GM21447 (cell line): ENCODE data around the gene NOL4.
"Not testable (repeated sequence)": the region's sequence is repeated elsewhere in the genome, so short reads cannot be mapped to it uniquely, and the experiment has no call there.

Source experiments
- ATAC-seq: cut with Tn5 transposase; IDR thresholded peaks from one replicate; pipeline ENCODE4 v1.9.1; 2021; ENCODE audit not compliant: unreplicated experiment

The NOL4 gene, protein sequence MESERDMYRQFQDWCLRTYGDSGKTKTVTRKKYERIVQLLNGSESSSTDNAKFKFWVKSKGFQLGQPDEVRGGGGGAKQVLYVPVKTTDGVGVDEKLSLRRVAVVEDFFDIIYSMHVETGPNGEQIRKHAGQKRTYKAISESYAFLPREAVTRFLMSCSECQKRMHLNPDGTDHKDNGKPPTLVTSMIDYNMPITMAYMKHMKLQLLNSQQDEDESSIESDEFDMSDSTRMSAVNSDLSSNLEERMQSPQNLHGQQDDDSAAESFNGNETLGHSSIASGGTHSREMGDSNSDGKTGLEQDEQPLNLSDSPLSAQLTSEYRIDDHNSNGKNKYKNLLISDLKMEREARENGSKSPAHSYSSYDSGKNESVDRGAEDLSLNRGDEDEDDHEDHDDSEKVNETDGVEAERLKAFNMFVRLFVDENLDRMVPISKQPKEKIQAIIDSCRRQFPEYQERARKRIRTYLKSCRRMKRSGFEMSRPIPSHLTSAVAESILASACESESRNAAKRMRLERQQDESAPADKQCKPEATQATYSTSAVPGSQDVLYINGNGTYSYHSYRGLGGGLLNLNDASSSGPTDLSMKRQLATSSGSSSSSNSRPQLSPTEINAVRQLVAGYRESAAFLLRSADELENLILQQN

DNA sequence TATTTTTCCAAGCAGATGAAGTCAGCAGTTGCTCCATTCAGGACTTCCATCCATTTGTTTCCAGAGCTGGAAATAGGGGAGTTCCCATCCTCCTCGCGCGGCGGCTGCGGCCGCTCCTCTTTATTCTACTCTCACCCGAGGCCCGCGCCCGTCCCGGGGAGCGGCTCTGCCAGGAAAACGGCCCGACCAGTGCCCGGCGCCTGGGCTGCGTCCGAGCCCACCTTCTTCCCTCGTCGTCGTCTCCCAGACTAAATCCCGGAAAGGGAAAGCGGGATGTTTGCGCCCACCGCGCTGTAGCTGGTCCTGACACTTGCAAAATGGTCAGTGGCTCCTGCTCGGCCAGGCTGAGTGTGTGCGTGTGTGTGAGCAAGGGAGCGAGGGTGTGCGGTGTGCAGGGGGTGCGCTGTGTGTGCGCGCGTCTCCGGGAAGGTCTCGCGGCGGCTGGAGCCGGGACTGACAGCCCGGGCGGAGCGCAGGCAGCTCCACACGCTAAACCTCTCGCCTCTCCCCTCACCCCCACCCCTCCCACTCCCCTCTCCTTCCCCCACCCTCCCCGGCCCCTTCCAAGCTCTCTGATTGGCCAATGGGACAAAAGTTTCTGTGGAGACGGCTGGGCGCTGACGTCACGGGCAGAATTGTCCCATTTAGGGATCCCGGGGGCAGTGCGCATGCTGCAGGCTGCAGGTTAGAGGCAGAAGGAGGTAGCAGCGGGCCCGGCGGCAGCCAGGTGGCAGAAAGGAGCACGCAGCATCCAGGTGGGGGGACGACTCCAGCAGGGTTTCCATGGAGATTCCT is at the start of gene NOL4:
NOL4 (minus strand) TSS at position 491 of the 795 bp plus-strand sequence. CDS start 1,660 bp downstream, outside the sequence.
- no peak for ATAC-seq

DNA sequence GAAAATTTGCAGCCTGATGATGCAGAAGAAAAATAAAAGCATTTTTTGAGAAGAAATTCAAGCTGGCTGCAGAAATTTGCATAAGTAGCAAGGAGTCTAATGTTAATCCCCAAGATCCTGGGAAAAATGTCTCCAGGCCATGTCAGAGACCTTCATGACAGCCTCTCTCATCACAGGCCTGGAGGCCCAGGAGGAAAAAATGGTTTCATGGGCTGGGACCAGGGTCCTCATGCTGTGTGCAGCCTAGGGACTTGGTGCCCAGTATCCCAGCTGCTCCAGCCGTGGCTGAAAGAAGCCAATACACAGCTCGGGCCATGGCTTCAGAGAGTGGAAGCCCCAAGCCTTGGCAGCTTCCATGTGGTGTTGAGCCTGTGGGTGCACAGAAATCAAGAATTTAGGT is 41.3 kb upstream of the NOL4 start:
- not testable (repeated sequence) for ATAC-seq

DNA sequence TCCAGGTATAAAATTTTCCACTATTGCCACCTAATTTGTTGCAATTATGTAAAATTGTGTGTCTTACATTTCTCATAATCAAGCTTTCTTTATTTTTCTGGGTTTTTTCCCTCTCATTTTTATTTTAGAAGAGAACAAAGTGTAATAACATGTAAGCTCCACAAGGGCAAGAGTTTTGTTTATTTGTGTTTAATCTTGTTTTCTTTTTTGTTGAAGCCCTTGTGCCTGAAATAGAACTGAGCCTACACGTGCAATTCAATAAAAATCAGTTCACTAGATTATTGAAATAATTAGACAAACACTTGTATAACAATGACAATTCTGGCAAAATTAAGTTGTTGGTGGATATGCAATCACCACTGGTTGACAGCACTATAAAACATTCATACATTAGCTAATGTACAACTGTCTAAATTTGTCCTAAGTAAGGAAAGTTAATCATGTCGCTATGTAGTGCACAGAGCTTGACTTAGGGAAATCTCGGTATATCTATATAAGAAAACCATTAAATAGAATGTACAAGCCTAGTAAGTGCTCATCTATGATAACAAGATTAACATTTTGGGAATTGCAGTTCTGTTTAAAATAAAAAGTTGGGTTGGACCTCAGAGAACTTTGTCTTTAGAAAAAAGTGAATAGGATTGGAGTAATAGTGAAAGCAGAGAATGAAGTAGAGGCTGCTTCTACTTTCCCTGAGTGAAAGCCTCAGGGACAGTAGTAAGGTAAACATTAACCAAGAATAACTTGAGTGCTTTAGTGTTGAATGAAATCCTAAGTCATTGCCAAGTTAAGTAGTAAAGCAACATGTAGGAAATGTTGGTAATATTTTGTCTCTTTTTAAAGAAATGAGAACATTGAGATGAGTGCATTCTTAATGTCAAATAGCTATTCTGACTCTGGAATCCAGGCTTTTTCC is 37.4 kb upstream of the NOL4 start:
- ATAC-seq: no peak

DNA sequence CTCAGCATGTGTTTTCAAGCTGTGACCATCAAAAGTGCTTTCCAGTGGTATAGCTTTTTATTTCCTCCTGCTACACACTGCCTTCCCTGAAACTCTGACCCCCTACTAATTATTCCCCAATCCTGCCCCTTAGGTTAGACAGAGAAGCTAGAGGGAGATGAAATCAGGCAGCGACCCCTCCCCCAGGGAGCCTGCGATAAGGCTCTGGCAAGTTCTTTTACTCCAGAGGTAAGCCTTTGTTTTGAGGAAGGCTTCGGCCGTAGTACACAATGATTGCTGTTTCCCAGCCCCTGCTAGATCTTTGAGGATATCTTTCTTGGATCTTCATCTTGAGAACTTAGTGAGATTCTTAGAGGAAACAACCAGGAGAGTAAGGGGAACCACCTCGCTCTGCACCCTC is 33.5 kb upstream of the NOL4 start:
- ATAC-seq: no peak

DNA sequence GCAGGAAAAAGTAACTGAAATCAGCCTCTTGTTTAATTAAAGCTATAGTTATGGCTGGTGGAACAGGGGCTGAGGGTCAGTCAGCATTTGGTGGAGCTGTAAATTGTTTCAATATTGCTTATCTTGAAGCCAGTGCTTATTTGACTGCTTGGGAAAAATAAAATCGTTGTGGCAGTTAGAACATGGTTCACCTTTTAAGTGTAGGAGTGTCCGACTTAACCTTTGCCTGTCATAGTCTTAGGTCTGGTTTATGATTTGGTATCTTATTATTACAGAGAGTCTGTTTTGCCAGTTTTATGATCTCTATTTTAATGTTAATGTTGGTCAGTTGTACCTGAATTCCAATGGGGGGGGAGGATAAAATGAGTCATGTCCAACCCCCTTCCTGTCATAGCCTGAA is 27.2 kb upstream of the NOL4 start:
- no peak for ATAC-seq

DNA sequence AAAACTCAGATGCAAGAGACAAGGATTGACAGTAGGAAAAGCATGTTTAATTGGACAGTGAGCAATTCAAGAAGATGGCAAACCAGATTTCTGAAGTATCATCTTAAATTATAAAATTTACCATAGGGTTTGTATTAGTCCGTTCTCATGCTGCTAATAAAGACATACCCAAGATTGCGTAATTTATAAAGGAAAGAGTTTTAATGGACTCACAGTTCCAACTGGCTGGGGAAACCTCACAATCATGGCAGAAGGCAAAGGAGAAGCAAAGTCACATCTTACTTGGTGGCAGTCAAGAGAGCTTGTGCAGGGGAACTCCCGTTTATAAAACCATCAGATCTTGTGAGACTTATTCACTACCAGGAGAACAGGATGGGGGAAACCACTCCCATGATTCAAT is 24.0 kb upstream of the NOL4 start:
- no peak for ATAC-seq

DNA sequence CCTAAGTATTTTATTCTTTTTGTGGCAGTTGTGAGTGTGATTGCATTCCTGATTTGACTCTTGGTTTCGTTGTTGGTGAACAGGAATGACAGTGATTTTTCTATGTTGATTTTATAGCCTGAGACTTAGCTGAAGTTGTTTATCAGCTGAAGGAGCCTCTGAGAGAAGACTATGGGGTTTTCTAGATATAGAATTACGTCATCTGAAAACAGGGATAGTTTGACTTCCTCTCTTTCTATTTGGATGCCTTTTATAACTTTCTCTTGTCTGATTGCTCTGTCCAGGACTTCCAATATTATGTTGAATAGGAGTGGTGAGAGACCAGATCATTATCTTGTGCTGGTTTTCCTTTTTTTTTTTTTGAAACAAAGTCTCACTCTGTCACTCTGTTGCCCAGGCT is 18.0 kb upstream of the NOL4 start:
- ATAC-seq: no peak

DNA sequence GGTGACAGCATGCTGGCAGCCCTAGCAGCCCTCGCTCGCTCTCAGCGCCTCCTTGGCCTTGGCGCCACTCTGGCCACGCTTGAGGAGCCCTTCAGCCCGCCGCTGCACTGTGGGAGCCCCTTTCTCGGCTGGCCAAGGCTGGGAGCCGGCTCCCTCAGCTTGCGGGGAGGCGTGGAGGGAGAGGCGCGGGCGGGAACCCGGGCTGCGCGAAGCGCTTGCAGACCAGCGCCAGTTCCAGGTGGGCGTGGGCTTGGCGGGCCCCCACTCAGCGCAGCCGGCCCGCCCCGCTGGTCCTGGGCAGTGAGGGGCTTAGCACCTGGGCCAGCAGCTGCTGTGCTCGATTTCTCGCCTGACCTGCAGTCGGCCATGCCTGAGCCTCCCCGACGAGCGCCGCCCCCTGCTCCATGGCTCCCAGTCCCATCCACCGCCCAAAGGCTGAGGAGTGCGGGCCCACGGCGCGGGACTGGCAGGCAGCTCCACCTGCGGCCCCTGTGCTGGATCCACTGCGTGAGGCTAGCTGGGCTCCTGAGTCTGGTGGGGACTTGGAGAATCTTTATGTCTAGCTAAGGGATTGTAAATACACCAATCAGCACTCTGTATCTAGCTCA is 9.2 kb upstream of the NOL4 start:
- ATAC-seq: not testable (repeated sequence)

DNA sequence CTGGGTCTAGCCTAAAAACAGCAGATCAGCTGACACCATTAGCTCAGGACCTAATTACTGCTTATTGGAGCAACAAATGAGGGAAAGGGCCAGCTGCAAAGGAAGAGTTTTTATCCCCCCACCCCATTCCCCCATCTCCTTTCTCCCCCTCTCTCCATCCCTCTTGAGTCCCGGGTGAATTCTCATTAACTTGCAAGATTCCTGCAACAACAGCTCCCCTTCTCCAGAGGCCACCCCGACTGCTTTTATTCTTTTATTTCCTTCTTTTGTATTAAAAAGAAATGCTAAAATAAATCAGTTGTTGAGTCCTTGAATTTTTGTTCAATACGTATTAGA is 473 bp upstream of the NOL4 start:
- ATAC-seq: no peak

DNA sequence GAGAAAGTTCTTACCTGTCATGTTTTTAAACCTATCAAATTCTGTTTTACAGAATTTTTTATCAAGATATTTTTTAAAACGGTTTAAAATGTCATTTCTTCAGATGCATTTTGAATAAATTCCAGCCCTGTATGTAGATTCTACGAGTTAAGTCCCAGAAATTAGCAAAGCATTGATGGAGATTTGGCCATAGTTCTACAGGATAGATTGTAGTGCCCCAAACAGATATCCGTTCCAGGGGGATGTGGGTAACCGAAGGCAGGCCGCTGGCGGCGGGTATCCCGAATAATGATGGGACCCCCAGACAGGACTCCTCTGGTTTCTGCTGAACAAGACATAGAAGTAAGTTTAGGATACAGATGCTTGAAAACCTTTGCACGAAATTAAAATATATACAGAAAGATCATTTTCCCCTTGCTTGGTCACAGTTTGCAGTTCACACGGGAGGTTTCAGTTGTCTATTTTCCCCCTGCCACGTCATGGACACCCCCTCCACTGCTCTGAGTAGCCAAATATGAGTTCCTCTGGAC is 755 bp downstream of the NOL4 start:
- ATAC-seq: no peak

DNA sequence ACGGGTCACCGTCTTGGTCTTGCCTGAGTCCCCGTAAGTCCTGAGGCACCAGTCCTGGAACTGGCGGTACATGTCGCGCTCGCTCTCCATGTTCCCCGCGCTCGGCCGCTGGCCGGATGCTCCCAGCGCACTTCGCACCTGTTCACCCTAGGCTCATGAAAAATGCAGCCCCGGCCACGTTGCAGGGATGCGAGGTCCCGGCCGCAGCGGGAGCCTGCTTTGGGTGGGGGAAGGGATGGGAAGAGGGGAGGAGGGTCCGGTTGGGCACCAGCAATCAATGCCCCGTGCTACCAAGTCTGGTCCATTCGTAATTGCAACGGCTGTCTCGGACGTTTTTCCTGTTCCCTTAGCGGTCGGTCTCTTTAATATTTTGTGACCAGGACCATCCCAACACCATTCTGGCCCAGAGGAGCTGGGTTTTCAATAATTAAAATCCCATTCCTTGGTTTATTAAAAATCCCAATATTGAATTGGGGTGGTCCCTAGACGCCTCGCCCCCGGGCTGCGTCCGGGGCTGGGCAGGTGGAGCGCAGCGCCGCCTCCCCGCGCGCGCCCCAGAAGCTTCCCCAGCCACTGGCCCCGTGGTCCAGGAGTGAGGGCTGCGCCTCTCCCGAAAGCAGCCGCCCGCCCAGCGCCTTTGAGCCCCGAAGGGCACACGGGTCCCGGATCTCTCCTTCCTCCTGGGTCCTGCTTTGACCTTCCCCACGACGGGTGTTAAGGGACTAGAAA is 1.4 kb downstream of the NOL4 start:
- no peak for ATAC-seq

DNA sequence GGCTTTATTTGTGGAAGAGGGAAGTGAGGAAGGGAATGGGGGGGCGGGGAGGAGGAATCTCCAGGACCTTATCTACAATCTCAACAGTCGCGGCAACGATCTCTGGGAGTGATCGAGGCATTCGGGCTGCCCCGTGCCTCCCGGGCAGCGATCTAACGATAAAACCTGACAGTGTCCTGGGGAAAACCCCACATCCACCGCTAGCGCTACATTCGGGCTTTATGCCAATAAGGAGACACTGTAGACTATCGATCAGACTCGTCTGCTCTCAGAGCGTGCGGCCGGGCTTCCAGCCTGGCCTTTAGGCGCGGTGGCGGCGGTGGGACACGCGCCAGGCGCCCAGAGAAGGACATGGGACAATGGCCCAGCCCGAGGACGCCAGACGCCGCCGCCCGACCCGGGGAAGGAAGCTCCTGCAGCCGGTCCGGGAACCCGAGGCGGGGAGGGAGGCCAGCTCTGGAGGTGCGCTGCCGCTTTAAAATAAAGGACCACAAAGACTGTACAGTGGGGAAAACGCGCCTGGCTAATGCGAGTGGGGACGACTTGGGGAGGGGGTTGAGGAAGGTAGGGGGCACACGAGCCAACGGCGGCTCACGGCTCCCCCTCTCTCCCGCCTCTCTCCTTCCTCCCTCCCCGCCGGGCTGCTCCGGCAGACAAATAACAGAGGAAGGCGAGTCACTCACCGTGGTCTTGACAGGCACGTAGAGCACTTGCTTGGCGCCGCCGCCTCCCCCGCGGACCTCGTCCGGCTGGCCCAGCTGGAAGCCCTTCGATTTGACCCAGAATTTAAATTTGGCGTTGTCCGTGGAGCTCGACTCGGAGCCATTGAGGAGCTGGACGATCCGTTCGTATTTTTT is 2.2 kb downstream of the NOL4 start:
- no peak for ATAC-seq

DNA sequence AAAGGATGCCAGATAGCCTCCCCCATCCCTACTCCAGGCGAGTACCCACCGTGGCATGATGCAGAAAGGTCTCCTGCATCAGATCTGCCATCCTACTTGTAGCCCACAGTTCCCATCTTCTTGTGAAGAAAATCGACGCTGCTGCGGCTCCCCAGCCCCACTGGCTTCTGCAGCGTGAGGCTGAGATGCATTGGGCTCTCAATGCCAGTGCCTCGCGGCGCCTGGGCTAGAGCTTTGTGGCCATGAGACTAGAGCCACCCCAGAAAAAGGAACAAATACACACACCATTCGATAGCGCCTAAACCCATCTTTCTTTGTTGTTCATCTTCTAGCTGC is 2.8 kb downstream of the NOL4 start:
- no peak for ATAC-seq

DNA sequence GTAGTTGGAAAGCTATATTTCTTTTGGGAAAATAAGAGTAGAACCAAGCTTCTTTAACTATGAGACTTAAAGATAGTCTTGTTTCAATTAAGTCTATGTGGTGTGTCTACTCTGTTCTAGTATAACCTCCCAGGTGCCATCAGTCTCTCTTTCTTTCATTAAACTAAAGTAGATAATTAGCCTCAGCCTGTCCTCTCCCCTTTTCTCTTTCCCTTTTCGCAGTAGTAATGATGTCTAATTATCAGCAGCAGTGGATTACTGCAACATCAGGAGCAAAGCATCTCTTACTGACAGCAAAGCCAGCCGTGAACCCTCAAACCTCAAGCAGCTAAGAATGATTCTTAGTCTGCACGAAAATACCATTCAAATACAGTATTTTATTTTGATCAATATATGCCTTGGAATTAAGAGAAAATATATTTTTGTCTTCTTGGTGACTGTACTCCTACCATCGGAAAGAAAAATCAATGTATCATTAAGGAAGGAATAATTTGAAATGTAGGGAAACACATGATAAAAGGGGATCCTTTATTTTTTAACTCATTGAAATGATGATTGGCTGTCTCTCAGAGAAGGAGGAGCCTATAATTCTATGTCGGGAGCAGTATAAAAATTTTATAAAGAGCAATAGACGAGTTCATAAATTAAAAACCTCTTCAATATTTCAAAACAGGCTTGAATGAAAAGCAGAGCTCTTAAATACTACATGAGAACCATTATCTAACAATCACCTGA is 4.5 kb downstream of the NOL4 start:
- no peak for ATAC-seq

DNA sequence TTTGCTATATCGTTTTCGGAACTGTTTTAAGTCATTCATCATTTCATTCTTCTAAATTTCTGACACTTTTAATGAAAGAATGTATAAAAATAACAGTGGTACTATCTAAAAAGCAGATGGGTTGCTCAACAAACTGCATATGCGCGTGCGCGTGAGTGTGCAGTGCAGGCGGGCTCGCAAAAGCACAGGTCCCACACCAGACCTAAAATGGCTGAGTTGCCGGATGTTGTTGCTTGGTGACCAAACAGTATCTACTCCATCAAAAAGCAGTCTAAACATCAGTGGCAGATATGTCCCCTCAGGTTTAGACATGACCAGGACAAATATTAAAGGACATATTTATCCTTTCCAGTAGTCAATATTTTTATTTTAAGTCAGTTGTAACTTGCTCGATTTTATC is 5.1 kb downstream of the NOL4 start:
- ATAC-seq: no peak

DNA sequence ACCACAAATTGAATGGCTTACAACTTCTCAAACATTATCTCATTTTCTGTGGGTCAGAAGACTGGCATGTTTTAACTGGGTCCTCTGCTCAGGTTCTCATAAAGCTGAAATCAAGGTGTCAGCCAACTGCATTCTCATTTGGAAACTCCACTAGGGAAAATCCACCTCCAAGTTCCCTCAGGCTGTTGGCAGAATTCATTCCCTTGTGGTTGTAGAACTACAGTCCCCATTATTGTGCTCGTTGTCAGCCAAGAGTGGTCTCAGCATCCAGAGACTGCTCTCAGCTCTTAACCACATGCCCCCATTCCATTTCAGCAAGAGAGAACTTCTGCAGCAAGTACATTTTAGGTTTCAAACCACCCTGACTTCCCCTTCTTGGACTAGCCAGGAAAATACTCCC is 12.2 kb downstream of the NOL4 start:
- ATAC-seq: no peak

DNA sequence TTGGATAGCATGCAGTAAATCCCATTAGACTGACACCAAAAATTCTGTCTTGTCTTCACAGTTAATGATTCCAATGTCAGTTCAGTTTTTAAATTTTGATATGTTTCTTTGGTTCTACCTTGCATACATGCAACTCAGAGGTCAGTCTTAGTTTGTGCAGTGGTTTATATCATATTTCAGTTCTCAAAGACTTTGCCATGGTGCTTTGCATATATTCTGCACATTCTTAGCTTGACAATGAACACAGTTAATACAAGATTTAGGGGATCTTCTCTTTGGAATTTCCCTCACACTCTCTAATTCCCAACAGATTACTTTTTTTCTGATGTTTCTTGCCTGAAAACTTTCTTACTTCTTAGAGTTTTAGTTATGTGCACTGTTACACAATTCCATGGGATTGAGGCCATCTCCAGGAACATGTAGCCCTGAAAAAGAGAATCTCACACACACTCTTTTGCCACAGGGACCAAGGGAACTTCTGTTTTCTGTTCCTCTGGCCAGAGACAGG is 17.3 kb downstream of the NOL4 start:
- no peak for ATAC-seq

DNA sequence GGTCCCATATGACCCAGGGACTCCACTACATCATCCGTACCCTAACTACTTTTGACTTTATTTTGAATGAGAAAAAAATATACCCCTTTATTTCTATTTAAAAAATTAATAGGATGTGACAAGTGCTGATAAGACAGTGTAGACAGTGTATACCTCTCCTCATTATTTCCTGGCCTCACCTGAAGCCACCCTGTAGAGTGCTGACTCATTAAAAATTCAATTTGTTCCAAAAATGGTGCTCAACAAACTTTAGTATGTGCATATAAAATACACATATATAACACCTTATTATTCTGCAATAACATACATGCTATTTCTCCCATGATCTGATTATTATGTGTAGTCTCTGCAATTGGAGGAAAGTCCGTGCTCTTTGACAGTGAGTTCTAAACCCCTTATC is 20.8 kb downstream of the NOL4 start:
- ATAC-seq: no peak
